Effector CD4-positive, alpha-beta T cell (primary cell): ENCODE measurements around the gene KCNB1.

Source experiments
- DNase-seq: peaks from one replicate; pipeline ENCODE4 v3.0.0-alpha.2; 2020

Gene KCNB1

GRCh38 chr20:49406666-49407065, 75.8 kb downstream of the KCNB1 start:
- DNase-seq: no peak

GRCh38 chr20:49405696-49406095, 76.8 kb downstream of the KCNB1 start:
- DNase-seq: no peak

GRCh38 chr20:49405062-49405683, 77.3 kb downstream of the KCNB1 start:
- no peak for DNase-seq

GRCh38 chr20:49404461-49404860, 78.0 kb downstream of the KCNB1 start:
- DNase-seq: no peak

GRCh38 chr20:49403911-49404310, 78.6 kb downstream of the KCNB1 start:
- no peak for DNase-seq

GRCh38 chr20:49403012-49403411, 79.5 kb downstream of the KCNB1 start:
- DNase-seq: no peak

- no peak for DNase-seq
These were observed 81.6 kb downstream of the KCNB1 start for GRCh38 chr20:49400904-49401303.

- no peak for DNase-seq
These were observed 82.1 kb downstream of the KCNB1 start for GRCh38 chr20:49400410-49400809.

GRCh38 chr20:49399329-49399728, 83.1 kb downstream of the KCNB1 start:
- DNase-seq: no peak

GRCh38 chr20:49398401-49399144, 83.9 kb downstream of the KCNB1 start:
- no peak for DNase-seq

GRCh38 chr20:49397525-49397924, 84.9 kb downstream of the KCNB1 start:
- DNase-seq: no peak

GRCh38 chr20:49396230-49396629, 86.2 kb downstream of the KCNB1 start:
- no peak for DNase-seq

GRCh38 chr20:49395659-49396058, 86.8 kb downstream of the KCNB1 start:
- DNase-seq: no peak

- no peak for DNase-seq
These were observed 87.3 kb downstream of the KCNB1 start for GRCh38 chr20:49395183-49395582.

GRCh38 chr20:49394757-49395156, 87.7 kb downstream of the KCNB1 start:
- no peak for DNase-seq

GRCh38 chr20:49394264-49394663, 88.2 kb downstream of the KCNB1 start:
- DNase-seq: no peak

GRCh38 chr20:49393803-49394202, 88.7 kb downstream of the KCNB1 start:
- no peak for DNase-seq

- no peak for DNase-seq
These were observed 89.7 kb downstream of the KCNB1 start for GRCh38 chr20:49392745-49393144.

GRCh38 chr20:49391404-49392245, 90.8 kb downstream of the KCNB1 start:
- DNase-seq: no peak

- DNase-seq: no peak
These were observed 92.6 kb downstream of the KCNB1 start for GRCh38 chr20:49389854-49390253.

- DNase-seq: no peak
These were observed 93.7 kb downstream of the KCNB1 start for GRCh38 chr20:49388744-49389143.

GRCh38 chr20:49387581-49387939, 94.9 kb downstream of the KCNB1 start:
- DNase-seq: no peak

- DNase-seq: no peak
These were observed 95.5 kb downstream of the KCNB1 start for GRCh38 chr20:49386848-49387580.
